CD14-positive monocyte (primary cell): ENCODE measurements around the gene FNDC11. TPM values are rescaled to one million over a fixed set of nuclear protein-coding genes. Genes with fewer than 3 reads are reported as not detected.

Experiments used
- DNase-seq, 3 donors: peaks; one replicate each; pipeline ENCODE4 v3.0.0-alpha.2; 2011 to 2022
- H2AFZ ChIP-seq: 2 replicates; pipeline ENCODE4 v1.6.0; 2012; ENCODE audit warnings: mild to moderate bottlenecking, low read depth, low read length, inconsistent platforms; ENCODE audit not compliant: insufficient read depth, poor library complexity, severe bottlenecking
- H3K27ac ChIP-seq, 2 donors: 1 replicate in 1 of 2; 2 replicates in 1 of 2; pipeline ENCODE4 v1.5.1; 2012 to 2013; ENCODE audit warnings: low read length in 2 of 2, control low read depth in 1 of 2, inconsistent platforms in 1 of 2, low read depth in 1 of 2, mild to moderate bottlenecking in 1 of 2
- H3K27me3 ChIP-seq, 2 donors: one replicate each; pipeline versions ENCODE4 v1.6.0 to v1.6.1; 2011 to 2013; ENCODE audit warnings: low read length in 2 of 2; ENCODE audit not compliant: control insufficient read depth in 2 of 2, insufficient read depth in 2 of 2
- H3K36me3 ChIP-seq, 2 donors: replicated peaks in 1 of 2; 1 replicate in 1 of 2; 2 replicates in 1 of 2; pipeline versions ENCODE4 v1.5.1 to v1.6.1; 2012 to 2013; ENCODE audit warnings: low read length in 2 of 2, control low read depth in 1 of 2, inconsistent platforms in 1 of 2, mild to moderate bottlenecking in 1 of 2; ENCODE audit not compliant: insufficient read depth in 2 of 2, control insufficient read depth in 1 of 2
- H3K4me1 ChIP-seq, 2 donors: 1 replicate in 1 of 2; 2 replicates in 1 of 2; pipeline versions ENCODE4 v1.5.1 to v1.6.1; 2012 to 2013; ENCODE audit warnings: low read length in 2 of 2, control low read depth in 1 of 2, inconsistent platforms in 1 of 2, mild to moderate bottlenecking in 1 of 2, moderate library complexity in 1 of 2; ENCODE audit not compliant: insufficient read depth in 2 of 2, control insufficient read depth in 1 of 2
- H3K4me2 ChIP-seq: replicated peaks from 2 replicates; pipeline ENCODE3; 2012; ENCODE audit warnings: low read length, moderate library complexity, mild to moderate bottlenecking; ENCODE audit not compliant: poor library complexity, severe bottlenecking; ENCODE audit errors: extremely low read depth
- H3K4me3 ChIP-seq, 3 experiments: fragments of 200-600 bp in 1 of 3; sonication (generic) in 1 of 3; replicated peaks in 1 of 3; 1 replicate in 2 of 3; 2 replicates in 1 of 3; pipeline ENCODE4 v1.5.1; 2011 to 2013; ENCODE audit warnings: low read length in 3 of 3, mild to moderate bottlenecking in 3 of 3, control low read depth in 2 of 3, low read depth in 2 of 3, inconsistent platforms in 1 of 3, moderate library complexity in 1 of 3
- H3K79me2 ChIP-seq: 2 replicates; pipeline ENCODE4 v1.6.0; 2012; ENCODE audit warnings: mild to moderate bottlenecking, control low read depth, inconsistent platforms, low read length, moderate library complexity; ENCODE audit not compliant: insufficient read depth
- H3K9ac ChIP-seq: 2 replicates; pipeline ENCODE4 v1.6.0; 2017; ENCODE audit warnings: low read length, mild to moderate bottlenecking; ENCODE audit not compliant: insufficient read depth, poor library complexity, severe bottlenecking
- H3K9me3 ChIP-seq, 2 donors: replicated peaks in 1 of 2; 1 replicate in 1 of 2; 2 replicates in 1 of 2; pipeline versions ENCODE4 v1.5.1 to v1.6.1; 2012 to 2013; ENCODE audit warnings: low read length in 2 of 2, control low read depth in 1 of 2; ENCODE audit not compliant: control insufficient read depth in 1 of 2, insufficient read depth in 1 of 2
- H4K20me1 ChIP-seq: 2 replicates; pipeline ENCODE4 v1.6.0; 2012; ENCODE audit warnings: mild to moderate bottlenecking, low read length, control low read depth, moderate library complexity; ENCODE audit not compliant: insufficient read depth
- H3K27ac Mint-ChIP-seq, 7 donors: one replicate each; pipeline ENCODE4 v1.8.0; 2020; ENCODE audit warnings: mild to moderate bottlenecking in 7 of 7, mixed read lengths in 7 of 7, moderate library complexity in 6 of 7, inconsistent platforms in 2 of 7
- H3K27me3 Mint-ChIP-seq, 3 donors: one replicate each; pipeline ENCODE4 v1.8.0; 2021 to 2022; ENCODE audit warnings: low read depth in 3 of 3, mild to moderate bottlenecking in 3 of 3, mixed read lengths in 3 of 3, moderate library complexity in 3 of 3, inconsistent platforms in 1 of 3
- H3K36me3 Mint-ChIP-seq, 2 donors: one replicate each; pipeline ENCODE4 v1.8.0; 2020; ENCODE audit warnings: mixed read lengths in 2 of 2, inconsistent platforms in 1 of 2, mild to moderate bottlenecking in 1 of 2
- H3K4me1 Mint-ChIP-seq: one replicate; pipeline ENCODE4 v1.8.0; 2020; ENCODE audit warnings: mild to moderate bottlenecking, mixed read lengths
- H3K4me3 Mint-ChIP-seq, 2 donors: one replicate each; pipeline ENCODE4 v1.8.0; 2020; ENCODE audit warnings: mild to moderate bottlenecking in 2 of 2, mixed read lengths in 2 of 2, moderate library complexity in 1 of 2
- H3K9me3 Mint-ChIP-seq, 7 donors: one replicate each; pipeline ENCODE4 v1.8.0; 2020 to 2022; ENCODE audit warnings: mixed read lengths in 7 of 7, mild to moderate bottlenecking in 6 of 7, moderate library complexity in 6 of 7, inconsistent platforms in 2 of 7
- CTCF ChIP-seq: fragments of 200-600 bp; IDR thresholded peaks from one replicate; pipeline ENCODE4 v1.8.0; 2022; ENCODE audit warnings: antibody characterized with exemption, mild to moderate bottlenecking
- WGBS: methylation state at CpG from one replicate; pipeline ENCODE4 v1.1.5; 2013; ENCODE audit warnings: missing lambda C conversion rate; ENCODE audit not compliant: insufficient coverage; 5-methylcytosine and 5-hydroxymethylcytosine counted together
- intact Hi-C, 2 donors: fragments of 100-400 bp; cut with micrococcal nuclease; formaldehyde crosslinking; loops; one replicate each; pipeline versions ENCODE4 v1.15.0 to v1.15.1; 2023
- polyA plus RNA-seq, 3 donors: library from polyadenylated mRNA; depleted of rRNA in 1 of 3; unstranded in 2 of 3; stranded (reverse) in 1 of 3; fragments of 300-500 nt in 2 of 3; fragments of >200 nt in 1 of 3; fragmentation: Illumina TruSeq in 2 of 3; gene quantifications; 1 replicate in 2 of 3; 2 replicates in 1 of 3; pipeline ENCODE4 v1.2.3, GENCODE V29; 2012 to 2021

Gene FNDC11
- polyA plus RNA-seq, 3 donors = 0.23 TPM; not detected in 2

GRCh38 chr20:63568170-63568981, 14.4 kb downstream of the FNDC11 start:
- peak overlapping the region; percentile 90 to 97 (median 97) for H3K27ac Mint-ChIP-seq
- Histone ChIP-seq H3K4me2 (peak overlapping the region; percentile 91), H4K20me1 (peaks cover 96% of the 10 kb centered on the region), H2AFZ (no peak overlapping the region), H3K9me3 (peaks cover 15 to 16% of the 10 kb centered on the region in 2 donors), H3K79me2 (peaks cover 4% of the 10 kb centered on the region), H3K27ac (peak overlapping the region; percentile 72 to 91), H3K4me3 (peak overlapping the region; percentile 5 to 73 (median 43)), H3K4me1 (peaks cover 39 to 46% of the 10 kb centered on the region in 2 donors), H3K9ac (peak overlapping the region; percentile 68), H3K27me3 (peaks cover 0 to 74% of the 10 kb centered on the region in 2 donors), H3K36me3 (peaks cover 25 to 47% of the 10 kb centered on the region in 2 donors)
- intact Hi-C loops = loop anchor here (2.0 to 10.0 kb wide), 4 partner anchors 44 to 326 kb away; partner anchors contain the start of genes DNAJC5 (in 1 of the 2) and GMEB2 (in 1 of the 2)
- no peak for TF ChIP-seq CTCF
- H3K4me1 Mint-ChIP-seq = peaks cover 26% of the 10 kb centered on the region
- peaks cover 17 to 37% of the 10 kb centered on the region in 2 donors for H3K36me3 Mint-ChIP-seq
- H3K4me3 Mint-ChIP-seq = peak overlapping the region; percentile 76 to 87
- 21% methylated on average over 41 of the region's 43 CpGs for WGBS
- peaks cover 8 to 32% (median 12%) of the 10 kb centered on the region in 7 donors for H3K9me3 Mint-ChIP-seq
- peak in 2 of 3 donors; percentile 29 to 33 for DNase-seq
- peaks cover 28 to 76% (median 51%) of the 10 kb centered on the region in 3 donors for H3K27me3 Mint-ChIP-seq
